GM19023 (cell line): Measurements from ENCODE around the gene PPIL6.
A peak's percentile ranks its signal among the peaks of the same experiment; 100 is the strongest.

Experiments used
- ATAC-seq: cut with Tn5 transposase; IDR thresholded peaks from one replicate; pipeline ENCODE4 v1.9.1; 2021; ENCODE audit warnings: mild to moderate bottlenecking, moderate library complexity; ENCODE audit not compliant: unreplicated experiment

Gene PPIL6

DNA sequence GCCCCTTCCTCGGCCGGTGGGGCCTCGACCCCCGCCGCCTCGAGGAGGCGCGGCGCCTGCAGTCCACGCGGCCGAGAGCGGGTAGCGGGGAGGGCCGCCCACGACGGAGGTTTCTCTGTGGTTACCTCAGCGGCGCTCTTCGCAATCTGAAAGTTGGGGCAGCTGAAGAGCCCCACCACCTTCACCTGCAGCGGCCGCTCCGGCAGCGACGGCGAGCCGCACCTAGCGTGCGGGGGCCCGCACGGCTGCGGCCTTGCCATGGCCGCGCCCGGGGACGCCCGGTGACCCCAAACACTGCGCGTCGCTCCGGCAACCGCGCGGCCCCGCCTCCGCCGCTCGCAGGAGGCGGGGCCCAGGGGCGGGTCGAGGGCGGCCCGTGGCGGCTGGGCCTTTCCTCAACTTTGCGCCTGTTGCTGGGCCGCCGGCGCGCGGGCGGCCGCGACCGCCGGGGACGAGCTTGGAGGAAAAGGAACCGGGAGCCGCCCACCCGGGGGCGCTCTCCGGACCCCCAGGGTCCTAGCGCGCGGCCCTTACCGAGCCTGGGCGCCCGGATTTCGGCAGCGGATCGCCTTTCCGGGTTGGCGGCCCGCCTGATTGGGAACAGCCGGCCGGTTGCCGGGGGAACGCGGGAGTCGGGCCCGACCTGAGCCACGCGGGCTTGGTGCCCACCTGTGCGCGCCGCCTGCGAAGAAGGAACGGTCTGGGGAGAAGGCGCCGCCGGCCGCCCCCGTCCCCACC is at the start of gene PPIL6, which contains the start of gene SMPD2:
Gene PPIL6 (minus strand): TSS at position 298 of the 738 bp plus-strand sequence. CDS start 38 bp downstream, at position 260.
Gene SMPD2 (plus strand): TSS at position 394 of the 738 bp plus-strand sequence. CDS start 398 bp downstream, outside the sequence.
- ATAC-seq = peak; percentile 90

DNA sequence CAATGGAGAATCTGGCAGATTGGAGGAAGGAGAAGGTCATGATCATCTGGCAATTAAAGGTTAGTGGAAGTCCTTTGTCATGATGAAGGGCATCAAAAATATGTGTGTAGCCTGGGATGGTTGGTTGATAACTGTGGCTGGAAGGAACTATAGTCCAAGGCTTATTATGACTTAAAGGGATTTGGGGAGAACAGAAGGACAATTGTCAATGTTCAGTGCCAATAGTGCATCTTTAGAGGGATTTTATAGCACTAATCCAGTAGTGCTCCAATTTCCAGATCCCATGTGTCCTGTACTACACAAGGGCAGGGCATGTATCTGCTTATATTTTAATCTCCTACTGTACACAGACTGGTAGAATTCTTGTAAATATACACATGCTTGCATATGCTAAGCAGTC is 47.6 kb upstream of the PPIL6 start:
- no peak for ATAC-seq

DNA sequence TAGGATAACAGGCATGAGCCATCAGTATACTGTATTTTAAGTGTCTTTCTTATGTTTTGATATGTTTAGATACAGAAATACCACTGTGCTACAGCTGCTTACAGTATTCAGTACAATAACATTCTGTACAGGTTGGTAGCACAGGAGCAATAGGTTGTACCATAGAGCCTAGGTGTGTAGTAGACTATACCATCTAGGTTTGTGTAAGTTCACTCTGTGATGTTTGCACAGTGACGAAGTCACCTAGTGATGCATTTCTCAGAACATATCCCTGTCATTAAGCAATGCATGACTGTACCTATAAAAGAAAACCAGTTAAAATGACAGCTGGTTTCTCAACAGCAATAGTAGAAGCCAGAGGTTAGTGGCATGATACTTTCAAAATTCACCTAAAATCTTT is 45.6 kb upstream of the PPIL6 start:
- ATAC-seq = no peak

DNA sequence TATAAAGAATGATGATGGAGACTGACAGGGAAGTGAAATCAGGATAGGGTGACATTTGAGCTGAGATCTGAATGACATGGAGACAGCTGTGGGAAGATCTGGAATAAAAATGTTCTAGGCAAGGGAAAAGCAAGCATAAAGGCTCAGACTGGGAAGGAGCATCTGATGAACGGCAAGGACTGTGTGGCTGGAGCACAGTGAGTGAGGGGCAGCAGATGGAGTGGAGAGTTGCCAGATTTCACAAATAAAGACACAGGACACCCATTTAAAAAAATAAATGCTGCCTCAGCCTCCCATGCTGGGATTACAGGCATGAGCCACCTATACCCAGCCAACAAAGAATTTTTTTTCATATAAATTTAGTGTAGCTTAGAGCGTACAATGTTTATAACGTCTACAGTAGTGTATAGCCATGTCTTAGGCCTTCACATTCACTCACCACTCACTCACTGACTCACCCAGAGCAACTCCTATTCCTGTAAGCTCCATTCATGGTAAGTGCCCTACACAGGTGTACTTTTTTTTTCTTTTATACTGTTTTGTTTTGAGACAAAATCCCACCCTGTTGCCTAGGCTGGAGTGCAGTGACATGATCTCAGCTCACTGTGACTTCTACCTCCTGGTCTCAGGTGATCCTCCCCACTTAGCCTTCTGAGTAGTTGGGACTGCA is 45.0 kb upstream of the PPIL6 start:
- no peak for ATAC-seq

DNA sequence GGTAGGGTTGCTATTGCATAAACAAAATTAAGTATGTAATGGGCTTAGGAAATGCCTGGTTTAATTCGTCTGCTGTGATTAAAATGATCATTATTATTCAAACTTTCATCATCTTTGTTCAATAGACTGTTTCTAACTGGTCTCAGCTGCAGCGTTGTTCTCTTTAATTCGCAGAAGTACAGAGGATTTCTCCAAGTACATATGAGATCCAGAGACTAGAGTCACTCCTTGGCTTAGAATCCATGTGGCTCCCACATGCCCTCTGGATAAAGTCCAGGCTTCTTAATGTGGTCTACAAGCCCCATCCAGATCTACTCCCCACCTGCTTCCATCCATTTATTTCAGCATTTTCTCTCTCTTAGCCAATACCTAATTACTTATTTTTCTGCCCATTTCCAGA is 43.7 kb upstream of the PPIL6 start:
- no peak for ATAC-seq

DNA sequence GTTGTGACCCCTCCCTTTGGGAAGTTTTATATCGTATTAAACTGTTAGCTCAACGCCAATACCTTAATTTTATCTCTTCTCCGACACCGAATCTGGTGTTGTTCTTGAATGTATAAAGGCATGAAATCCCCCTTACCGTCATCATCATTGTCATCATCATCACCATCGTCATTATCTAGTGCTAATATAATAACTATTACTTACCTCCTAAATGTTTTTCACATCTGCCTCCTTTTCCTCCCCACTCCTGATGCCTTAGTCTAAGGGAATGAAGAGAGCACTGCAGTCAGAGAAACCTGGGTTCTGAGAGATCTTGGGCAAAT is 43.3 kb upstream of the PPIL6 start:
- no peak for ATAC-seq

DNA sequence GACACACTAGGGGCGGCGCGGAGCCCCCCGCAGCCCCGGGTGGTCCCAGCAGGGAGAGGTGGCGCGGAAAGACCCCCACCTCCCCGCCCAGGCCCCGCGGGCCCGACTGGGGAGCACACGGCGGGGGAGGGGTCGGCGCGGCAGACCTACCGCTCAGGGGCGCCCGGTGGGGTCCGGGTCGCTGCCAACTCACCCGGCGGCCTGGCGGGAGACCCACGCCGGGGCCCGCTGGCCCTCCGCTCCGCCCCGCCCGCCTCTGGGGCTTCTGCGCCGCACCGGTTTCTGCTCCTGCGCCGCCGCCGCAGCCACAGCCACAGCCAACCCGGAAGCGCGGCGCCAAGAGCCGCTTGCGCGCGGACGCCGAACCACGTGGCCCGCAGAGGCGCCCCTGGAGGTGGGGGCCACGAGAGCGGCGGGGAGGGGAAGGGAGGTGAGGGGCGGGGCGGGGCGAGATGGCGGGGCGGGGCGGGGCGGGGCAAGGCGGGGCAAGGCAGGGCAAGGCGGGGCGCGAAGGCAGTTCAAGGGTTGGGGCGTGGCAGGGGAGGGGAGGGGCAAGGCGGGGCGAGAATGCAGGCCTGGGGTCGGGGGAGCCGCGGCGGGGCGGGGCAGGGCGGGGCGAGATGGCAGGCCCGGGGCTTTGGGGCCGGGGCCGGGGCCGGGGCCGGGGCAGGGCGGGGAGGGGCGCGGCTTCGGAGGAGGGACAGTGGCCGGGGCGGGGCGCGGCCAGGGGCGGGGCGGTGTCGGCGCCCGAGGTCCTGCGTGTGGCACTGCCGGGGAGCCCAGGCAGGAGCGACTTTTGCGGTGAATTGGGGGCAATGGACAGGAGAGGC is 42.7 kb upstream of the PPIL6 start, which contains the start of gene ZBTB24:
Gene ZBTB24 (minus strand): TSS at position 315 of the 830 bp plus-strand sequence. CDS start 1,193 bp downstream, outside the sequence.
- ATAC-seq = peak; percentile 95

DNA sequence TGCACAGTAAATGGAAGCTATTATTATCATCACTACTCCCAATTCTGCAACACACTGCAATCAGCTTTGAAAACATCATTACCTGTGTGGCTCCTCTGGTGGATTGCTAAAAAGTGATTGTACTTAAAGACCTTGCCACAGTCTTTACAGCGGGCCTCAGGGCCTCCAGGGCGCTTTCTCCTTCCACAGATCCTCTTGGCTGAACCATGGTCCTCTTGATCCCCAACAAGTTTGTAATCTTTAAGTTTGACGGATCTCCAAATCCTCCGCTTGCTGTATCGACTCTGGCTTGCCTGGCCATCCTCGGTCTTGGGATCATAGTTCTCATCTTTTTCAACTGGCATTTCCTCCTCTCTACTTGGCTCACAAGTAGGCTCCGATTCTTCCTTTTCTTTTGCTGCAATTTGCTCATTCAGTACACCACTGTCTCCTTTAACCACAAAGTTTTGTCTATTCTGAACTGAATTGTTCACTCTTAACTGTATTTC is 40.6 kb upstream of the PPIL6 start:
- no peak for ATAC-seq

DNA sequence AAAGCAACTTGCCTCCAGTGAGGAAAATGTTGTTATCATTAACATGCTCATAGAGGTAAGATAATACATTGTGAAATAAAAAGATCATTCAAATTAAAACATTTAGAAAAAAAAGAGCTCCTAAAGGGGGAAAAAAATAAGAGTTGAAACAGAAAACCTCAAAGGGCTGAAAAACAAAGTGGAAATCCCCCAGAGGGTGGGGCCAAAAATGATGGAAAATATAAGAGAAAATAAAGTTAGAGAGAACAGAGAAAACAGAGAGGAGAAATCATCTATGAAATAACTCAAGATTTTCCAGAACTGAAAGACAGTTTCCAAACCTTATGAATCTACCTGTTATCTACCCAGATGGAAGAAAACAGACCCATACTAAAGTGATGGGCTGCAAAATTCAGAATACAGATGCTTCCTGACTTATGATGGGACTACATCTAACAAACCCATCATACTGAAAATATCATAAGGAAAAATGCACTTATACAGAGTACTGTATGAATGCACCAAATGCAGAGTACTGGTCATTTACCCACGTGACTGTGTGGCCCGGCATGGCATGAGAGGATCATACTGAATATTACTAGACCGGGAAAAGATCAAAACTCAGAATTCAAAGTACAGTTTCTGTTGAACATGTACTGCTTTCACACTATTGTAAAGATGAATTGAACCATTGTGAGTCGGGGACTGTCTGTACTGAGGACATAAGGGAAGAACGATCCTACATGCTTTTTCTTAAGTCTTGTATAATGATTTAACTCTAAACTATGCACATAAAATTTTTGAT is 38.6 kb upstream of the PPIL6 start:
- ATAC-seq = no peak

DNA sequence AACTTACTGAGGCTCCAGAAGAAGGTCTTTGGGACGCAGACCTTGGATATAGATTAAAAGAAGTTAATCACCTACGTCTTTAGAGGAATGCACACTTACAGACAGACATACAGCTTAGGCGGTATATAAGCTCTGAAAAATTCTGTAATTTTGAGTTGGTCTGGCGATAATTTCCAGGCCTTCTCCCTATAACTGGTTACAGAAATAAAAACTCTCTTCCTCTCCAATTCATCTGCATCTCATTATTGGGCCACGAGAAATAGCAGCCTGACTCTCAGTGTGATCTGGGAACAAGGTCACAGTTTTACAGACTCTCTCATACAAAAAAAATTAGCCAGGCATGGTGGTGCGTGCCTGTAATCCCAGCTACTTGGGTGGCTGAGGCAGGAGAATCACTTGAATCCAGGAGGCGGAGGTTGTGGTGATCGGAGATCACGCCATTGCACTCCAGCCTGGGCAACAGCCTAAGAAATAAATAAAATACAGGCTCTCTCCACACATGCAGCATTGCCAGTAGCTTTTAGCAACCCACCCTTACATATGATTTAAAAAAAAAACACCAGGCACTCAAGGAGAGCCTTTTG is 37.9 kb upstream of the PPIL6 start:
- ATAC-seq = no peak

DNA sequence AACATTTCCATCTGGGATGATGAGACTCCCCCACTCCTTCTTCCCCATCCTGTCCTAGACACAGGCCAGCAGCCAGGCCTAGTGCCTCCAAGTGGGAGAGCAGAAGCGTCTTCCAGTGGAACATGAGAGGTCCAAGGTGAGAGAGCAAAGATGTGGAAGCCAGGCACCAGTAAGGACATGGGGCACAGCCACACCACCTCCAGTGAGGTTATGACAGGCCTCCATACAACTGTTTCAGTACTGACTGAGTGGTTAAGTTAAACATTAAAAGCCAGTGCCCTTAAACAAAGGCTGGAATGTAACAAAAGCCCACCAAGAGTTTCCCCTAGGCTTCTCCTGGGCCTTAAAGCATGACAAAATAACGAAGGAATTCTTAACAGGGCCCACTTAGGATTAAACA is 37.3 kb upstream of the PPIL6 start:
- ATAC-seq = peak; percentile 57

DNA sequence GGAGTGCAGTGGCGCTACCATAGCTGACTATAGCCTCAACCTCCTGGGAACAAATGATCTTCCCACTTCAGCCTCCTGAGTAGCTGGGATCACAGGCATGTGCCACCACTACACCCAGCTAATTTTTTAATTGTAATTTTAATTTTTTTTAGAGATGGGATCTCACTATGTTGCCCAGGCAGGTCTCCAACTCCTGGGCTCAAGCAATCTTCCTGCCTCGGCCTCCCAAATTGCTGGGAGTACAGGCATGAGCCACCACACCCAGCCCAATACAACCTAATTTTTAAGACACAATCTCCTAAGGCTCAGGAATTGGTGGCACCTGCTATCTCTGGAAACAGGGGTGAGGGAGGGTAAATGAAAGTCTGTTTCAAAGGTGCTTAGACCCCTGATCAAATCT is 36.8 kb upstream of the PPIL6 start:
- ATAC-seq = no peak

DNA sequence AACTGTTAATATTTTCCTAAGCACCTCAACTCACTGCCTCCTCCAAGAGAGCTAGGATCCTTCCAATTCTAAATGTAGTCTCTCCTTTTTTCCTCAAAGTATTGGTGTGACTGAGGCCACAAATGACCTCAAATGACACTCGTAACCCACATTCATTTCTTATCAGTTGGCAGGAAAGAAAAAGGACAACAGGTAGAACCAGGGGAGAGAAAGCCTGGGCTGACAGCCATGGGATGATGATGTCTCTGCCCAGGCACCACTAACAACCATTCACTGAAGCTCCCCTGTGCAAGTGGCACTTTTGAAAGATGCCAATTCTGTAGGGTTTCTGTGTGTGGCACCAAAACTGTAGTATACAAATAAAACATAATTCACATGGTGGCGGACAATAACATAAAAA is 35.2 kb upstream of the PPIL6 start:
- no peak for ATAC-seq

DNA sequence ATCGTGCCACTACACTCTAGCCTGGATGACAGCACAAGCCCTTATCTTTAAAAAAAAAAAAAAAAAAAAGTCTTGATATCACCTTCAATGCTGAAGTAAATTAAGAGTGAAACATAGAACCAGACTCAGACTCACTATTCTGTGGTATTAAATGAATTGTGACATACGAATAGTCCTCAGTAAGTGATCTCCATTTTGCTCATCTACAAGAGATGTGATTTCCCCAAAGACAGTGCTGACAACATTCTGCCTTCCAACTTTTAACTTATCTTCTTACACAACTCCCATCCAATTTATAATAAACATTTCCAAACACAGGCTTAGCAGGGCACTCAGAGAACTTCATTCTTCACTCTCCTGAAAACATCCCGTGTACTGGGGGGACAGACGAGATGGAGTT is 34.6 kb upstream of the PPIL6 start:
- ATAC-seq = no peak

DNA sequence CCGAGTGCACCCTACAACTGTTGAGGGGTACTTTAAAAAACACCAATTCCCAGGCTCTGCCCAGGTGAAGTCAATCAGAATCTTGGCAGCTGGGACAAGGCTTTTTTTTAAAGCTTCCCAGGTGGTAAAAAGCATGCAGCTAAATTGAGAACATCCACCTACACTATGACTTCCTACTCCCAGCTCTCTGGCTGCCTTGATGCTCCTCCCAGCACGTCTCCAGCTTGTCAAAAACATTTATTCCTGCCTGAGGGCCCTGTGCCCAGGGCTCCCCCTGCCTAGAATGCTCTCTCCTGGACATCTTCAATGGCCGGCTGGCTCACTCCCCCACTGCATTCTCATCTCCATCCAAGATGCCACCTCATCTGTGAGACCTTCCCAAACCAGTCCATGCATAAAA is 32.7 kb upstream of the PPIL6 start:
- ATAC-seq = no peak

DNA sequence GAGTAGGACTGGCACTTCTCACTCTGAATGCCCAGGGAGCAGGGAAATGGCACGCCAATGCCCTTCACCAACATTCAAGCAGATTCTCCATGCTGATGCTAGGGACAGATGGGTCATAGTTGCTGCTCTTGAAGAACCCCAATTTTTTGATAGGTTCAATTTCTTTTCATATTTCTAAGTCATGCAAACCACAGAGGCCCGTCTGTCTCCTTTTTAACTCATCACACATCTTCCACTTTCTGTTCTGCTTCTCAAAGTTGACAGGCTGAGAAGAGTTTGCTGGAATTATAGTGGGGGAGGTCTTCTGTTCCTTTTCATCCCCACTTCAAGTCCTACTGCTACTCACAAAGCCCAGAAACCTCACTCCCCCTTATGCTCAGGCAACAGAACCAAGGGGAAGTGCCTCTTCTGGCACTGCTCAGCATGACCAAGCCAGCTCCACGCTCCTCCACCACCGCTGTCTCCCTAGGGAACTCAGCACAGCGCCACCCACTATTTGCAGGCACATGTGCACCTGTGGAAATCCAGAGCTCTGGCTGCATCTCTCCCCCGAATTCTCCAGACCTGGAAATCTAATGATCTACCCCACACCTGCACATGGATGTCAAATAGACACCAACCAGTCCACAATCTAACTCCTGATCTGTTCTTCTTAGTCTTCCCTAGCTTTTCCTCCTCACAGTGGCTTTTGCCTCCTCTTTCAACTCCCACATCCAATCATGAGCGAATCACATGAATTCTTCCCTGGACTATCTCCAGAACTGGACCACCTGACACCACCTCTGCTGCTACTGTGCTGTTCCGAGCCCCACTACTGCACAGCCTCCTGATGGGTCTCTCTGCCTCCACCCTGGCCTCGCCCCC is 31.9 kb upstream of the PPIL6 start:
- peak; percentile 56 for ATAC-seq

DNA sequence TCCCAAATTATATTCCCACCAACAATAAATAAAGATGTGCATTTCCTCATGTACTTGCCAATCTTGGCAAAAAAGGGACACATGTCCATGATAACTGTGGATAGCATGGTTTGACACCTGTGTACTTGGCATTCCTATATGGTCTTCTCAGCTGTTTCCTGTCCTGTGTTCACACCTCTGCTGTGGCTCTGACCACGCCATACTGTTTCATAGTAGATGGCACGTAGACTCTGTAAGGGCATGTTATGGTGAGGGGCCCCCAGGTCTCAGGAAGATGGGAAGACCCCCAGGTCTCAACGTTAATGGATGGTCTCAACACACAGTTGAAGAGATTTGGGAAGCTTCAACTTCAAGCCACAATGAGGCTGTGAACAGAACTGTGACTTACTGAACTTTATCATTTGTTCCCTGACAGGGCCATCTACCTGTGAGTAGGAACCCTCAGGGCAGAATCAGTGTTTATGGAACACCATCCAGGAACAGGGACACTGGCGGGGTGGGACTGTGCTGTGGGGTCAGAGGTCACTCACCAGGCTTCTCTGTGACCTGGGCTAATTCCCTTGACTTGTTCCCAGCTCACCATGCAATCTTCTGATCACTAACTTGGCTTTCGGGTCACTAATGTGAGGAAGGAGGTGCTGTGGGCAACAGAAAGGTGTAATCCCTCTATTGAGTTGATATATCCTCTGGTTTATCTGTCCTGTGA is 30.8 kb upstream of the PPIL6 start:
- no peak for ATAC-seq

DNA sequence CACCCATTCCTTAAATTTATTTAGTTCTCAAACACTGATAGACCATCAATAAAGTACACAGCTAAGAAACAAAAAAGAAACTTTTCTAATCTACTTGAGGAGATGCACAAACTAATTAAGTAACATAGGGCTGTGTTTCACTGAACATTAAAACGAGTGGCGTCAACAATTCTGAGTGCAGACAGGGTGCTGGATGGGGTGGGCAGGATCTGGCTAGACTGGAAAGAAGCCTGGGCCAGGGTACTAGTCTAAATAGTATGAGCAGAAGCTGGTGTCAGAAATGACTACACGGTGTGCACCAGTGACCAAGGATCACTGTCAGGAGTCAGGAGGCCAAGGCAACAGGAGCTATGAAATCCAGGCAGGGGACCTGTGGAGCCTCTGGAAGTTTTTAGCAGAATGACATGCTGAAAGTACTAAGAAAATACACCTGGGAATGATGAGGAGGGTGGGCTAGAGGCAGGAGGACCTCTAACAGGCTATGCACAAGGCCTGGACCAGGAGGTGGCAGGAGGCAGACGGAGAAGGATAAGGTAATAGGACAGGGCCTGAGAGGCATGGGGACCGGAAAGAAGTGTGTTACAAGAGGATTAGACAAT is 29.3 kb upstream of the PPIL6 start:
- no peak for ATAC-seq
